Duodenal mucosa (tissue), 2 donors: Measurements from ENCODE around the gene PHF20.
"Not testable (repeated sequence)": the region's sequence is repeated elsewhere in the genome, so short reads cannot be mapped to it uniquely, and the experiment has no call there.

Experiments used
- H3K27ac ChIP-seq: one replicate; pipeline ENCODE4 v1.7.0; 2013; ENCODE audit warnings: low read depth, low read length
- H3K27me3 ChIP-seq, 2 donors: one replicate each; pipeline ENCODE4 v1.7.0; 2013; ENCODE audit warnings: low read length in 2 of 2, control low read depth in 1 of 2; ENCODE audit not compliant: insufficient read depth in 2 of 2, control insufficient read depth in 1 of 2
- H3K36me3 ChIP-seq, 2 donors: one replicate each; pipeline ENCODE4 v1.7.0; 2013; ENCODE audit warnings: low read length in 2 of 2, control low read depth in 1 of 2; ENCODE audit not compliant: insufficient read depth in 2 of 2, control insufficient read depth in 1 of 2
- H3K4me1 ChIP-seq, 2 donors: one replicate each; pipeline ENCODE4 v1.7.0; 2013; ENCODE audit warnings: low read length in 2 of 2, control low read depth in 1 of 2; ENCODE audit not compliant: insufficient read depth in 2 of 2, control insufficient read depth in 1 of 2
- H3K4me3 ChIP-seq, 2 donors: one replicate each; pipeline ENCODE4 v1.7.0; 2013; ENCODE audit warnings: low read length in 2 of 2, low read depth in 1 of 2
- H3K9ac ChIP-seq, 2 donors: one replicate each; pipeline ENCODE4 v1.7.0; 2013; ENCODE audit warnings: low read length in 2 of 2, low read depth in 1 of 2
- H3K9me3 ChIP-seq, 2 donors: one replicate each; pipeline ENCODE4 v1.7.0; 2013; ENCODE audit warnings: low read length in 2 of 2, control low read depth in 1 of 2; ENCODE audit not compliant: control insufficient read depth in 1 of 2

PHF20 gene

GRCh38 chr20:35741892-35742740 lies 29.7 kb upstream of the PHF20 start, which contains the start of gene RBM39:
TSS of gene RBM39 (minus strand) at chr20:35742260. CDS start at chr20:35740874, 1,386 bp downstream.
- Histone ChIP-seq H3K4me3 (peak within 1 kb of the TSS; percentile 92 to 93), H3K9me3 (no peaks in the 10 kb centered on the region), H3K27me3 (no peaks in the 10 kb centered on the region), H3K9ac (peak within 1 kb of the TSS; percentile 99), H3K27ac (peak within 1 kb of the TSS; percentile 98), H3K4me1 (peaks cover 27 to 31% of the 10 kb centered on the region in 2 donors), H3K36me3 (peaks cover 14 to 26% of the 10 kb centered on the region in 2 donors)

DNA sequence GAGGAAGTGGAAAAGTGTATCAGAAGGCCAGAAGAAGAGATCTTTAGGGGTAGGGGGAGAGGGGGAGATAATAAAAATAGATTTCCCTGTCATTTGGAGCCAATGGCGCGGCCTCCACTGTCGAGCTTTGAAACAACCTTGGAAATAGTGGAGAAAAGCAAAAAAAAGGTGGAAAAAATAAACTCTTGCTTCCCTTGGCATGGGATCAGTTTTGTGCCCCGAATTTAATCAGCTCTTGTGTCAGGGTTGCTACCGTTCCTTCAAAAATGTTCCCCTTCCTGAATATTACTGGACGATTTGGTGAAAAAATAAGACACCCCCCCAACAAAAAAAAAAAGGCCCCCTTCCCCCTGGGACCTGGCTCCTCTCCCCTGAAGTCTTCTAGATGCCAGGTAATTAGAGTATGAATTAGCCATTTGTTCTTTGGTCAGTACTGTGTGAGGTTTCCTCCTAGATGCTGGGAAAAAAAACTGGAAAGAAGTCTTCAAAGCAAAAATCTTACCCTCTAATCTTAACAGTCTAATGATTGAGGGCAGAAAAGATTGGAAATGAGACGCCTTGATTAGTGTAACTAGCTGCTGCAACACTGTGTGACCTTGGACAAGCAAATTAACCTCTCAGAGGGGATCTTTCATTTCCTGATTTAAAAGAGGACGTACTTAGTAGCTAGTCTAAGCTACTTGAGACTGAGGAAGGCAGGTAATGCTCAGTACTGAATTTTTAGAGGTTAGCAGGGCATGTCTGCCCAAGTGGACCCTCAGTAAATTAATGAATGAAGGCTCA lies 28.9 kb upstream of the PHF20 start:
- Histone ChIP-seq H3K4me3 (peak overlapping the region; percentile 81 to 85), H3K4me1 (peaks cover 27 to 31% of the 10 kb centered on the region in 2 donors)

GRCh38 chr20:35743693-35744491 lies 27.9 kb upstream of the PHF20 start:
- Histone ChIP-seq H3K27me3 (no peaks in the 10 kb centered on the region), H3K27ac (peak overlapping the region; percentile 94), H3K9me3 (no peaks in the 10 kb centered on the region), H3K36me3 (peaks cover 5 to 15% of the 10 kb centered on the region in 2 donors), H3K4me1 (peaks cover 19 to 22% of the 10 kb centered on the region in 2 donors), H3K9ac (peak overlapping the region; percentile 97 to 99), H3K4me3 (peak overlapping the region in 1 of 2 donors; percentile 81)

More for the DNA sequence above, 28.9 kb upstream of the PHF20 start:
- Histone ChIP-seq H3K27me3 (no peaks in the 10 kb centered on the region), H3K9me3 (no peaks in the 10 kb centered on the region), H3K9ac (peak overlapping the region; percentile 97 to 99), H3K36me3 (peaks cover 14 to 25% of the 10 kb centered on the region in 2 donors), H3K27ac (peak overlapping the region; percentile 94)

- H3K4me1 ChIP-seq, result peaks cover 13 to 19% of the 10 kb centered on the region in 2 donors
- not testable (repeated sequence) for H3K27me3 ChIP-seq, H3K4me3 ChIP-seq, H3K36me3 ChIP-seq, H3K27ac ChIP-seq, H3K9ac ChIP-seq, H3K9me3 ChIP-seq
Observed at GRCh38 chr20:35744492-35744841, 27.3 kb upstream of the PHF20 start.

DNA sequence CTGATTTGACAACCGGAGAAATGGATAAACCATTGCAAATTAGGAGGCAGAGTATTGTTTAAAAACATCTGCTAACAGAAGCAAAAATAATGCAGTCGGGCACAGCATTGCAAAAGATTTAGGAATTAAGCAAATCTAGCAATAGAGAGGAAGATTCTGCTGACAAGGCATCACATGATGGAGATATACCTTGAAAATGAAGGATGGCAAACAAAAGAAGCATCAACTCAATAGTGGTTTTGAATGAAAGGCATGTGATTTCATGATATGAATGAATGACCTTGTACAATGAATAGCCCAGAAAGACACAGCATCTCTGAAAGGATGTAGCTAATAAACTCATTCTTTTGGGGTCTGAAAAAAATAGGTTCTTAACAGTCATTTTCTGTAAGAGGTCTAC lies 21.2 kb upstream of the PHF20 start:
- H3K4me3 ChIP-seq, result no peak overlapping the region
- peaks cover 0 to 6% of the 10 kb centered on the region in 2 donors for H3K27me3 ChIP-seq
- H3K9ac ChIP-seq, result no peak overlapping the region
- no peaks in the 10 kb centered on the region for H3K36me3 ChIP-seq
- no peak overlapping the region for H3K27ac ChIP-seq
- no peaks in the 10 kb centered on the region for H3K4me1 ChIP-seq
- no peaks in the 10 kb centered on the region for H3K9me3 ChIP-seq

- H3K27ac ChIP-seq, result no peak overlapping the region
- no peaks in the 10 kb centered on the region for H3K4me1 ChIP-seq
- no peak overlapping the region for H3K4me3 ChIP-seq
- no peaks in the 10 kb centered on the region for H3K27me3 ChIP-seq
- no peaks in the 10 kb centered on the region for H3K36me3 ChIP-seq
- no peaks in the 10 kb centered on the region for H3K9me3 ChIP-seq
- H3K9ac ChIP-seq, result no peak overlapping the region
Observed at GRCh38 chr20:35756404-35756803, 15.4 kb upstream of the PHF20 start.

GRCh38 chr20:35757098-35757705 lies 14.6 kb upstream of the PHF20 start:
- H3K4me3 ChIP-seq, result no peak overlapping the region
- no peaks in the 10 kb centered on the region for H3K36me3 ChIP-seq
- no peaks in the 10 kb centered on the region for H3K4me1 ChIP-seq
- no peak overlapping the region for H3K27ac ChIP-seq
- H3K9me3 ChIP-seq, result no peaks in the 10 kb centered on the region
- no peak overlapping the region for H3K9ac ChIP-seq
- H3K27me3 ChIP-seq, result no peaks in the 10 kb centered on the region

GRCh38 chr20:35761548-35761947 lies 10.3 kb upstream of the PHF20 start:
- not testable (repeated sequence) for H3K9ac ChIP-seq, H3K4me3 ChIP-seq, H3K9me3 ChIP-seq, H3K36me3 ChIP-seq, H3K4me1 ChIP-seq, H3K27me3 ChIP-seq, H3K27ac ChIP-seq

GRCh38 chr20:35762461-35762860 lies 9.4 kb upstream of the PHF20 start:
- Histone ChIP-seq H3K9ac (no peak overlapping the region), H3K36me3 (no peaks in the 10 kb centered on the region), H3K27me3 (no peaks in the 10 kb centered on the region), H3K9me3 (no peaks in the 10 kb centered on the region), H3K4me1 (no peaks in the 10 kb centered on the region), H3K4me3 (no peak overlapping the region), H3K27ac (no peak overlapping the region)
